B cell (primary cell): ENCODE measurements around the gene MIPEP.

Source experiments
- CTCF ChIP-seq: fragments of 200-600 bp; IDR thresholded peaks from one replicate; pipeline ENCODE4 v1.8.0; 2022; ENCODE audit warnings: antibody characterized with exemption, mild to moderate bottlenecking
- EZH2 ChIP-seq: IDR thresholded peaks from 2 replicates; pipeline ENCODE4 v1.6.1; 2012; ENCODE audit warnings: borderline replicate concordance, low read depth, mild to moderate bottlenecking, moderate library complexity, low read length; ENCODE audit not compliant: insufficient read depth, poor library complexity, severe bottlenecking

GRCh38 chr13:23912469-23912868, 23.3 kb upstream of the MIPEP start:
- TF ChIP-seq CTCF (no peak), EZH2 (no peak)
